GM12878 (cell line): ENCODE data around the gene DNAJB14. TPM values are rescaled to one million over a fixed set of nuclear protein-coding genes. Genes with fewer than 3 reads are reported as not detected.

ENCODE experiments used
- ATAC-seq: fragments of 200-7000 bp; cut with Tn5 transposase; 3 replicates; pipeline ENCODE4 v1.9.1; 2020; ENCODE audit warnings: mild to moderate bottlenecking, moderate library complexity
- BruUV-seq: library from RNA; stranded (reverse); fragments of 400-500 nt; replicated peaks from 2 replicates; lab custom pipeline; 2021; lab: Mats Ljungman, UMichigan
- CTCF ChIA-PET: fragments of 300-600 bp; sonication (Branson Sonifier 250); formaldehyde crosslinking; extraction: SDS; loops from one replicate; lab custom pipeline; 2021; ENCODE audit warnings: inconsistent platforms; lab: Yijun Ruan, JAX
- POLR2A ChIA-PET: fragments of 350-600 bp; formaldehyde crosslinking; extraction: SDS; loops from one replicate; lab custom pipeline; 2021; ENCODE audit warnings: inconsistent platforms; lab: Charles Lee
- RAD21 ChIA-PET: fragments of 300-600 bp; sonication (Branson Sonifier 250); formaldehyde crosslinking; loops from one replicate; lab custom pipeline; 2023; ENCODE audit warnings: antibody characterized with exemption; ENCODE audit not compliant: unreplicated experiment; lab: Charles Lee
- SMC1A ChIA-PET: fragments of 300-600 bp; sonication (Branson Sonifier 250); formaldehyde crosslinking; loops from one replicate; lab custom pipeline; 2023; ENCODE audit not compliant: unreplicated experiment, uncharacterized antibody; lab: Charles Lee
- DNase-seq: peaks from one replicate; pipeline ENCODE4 v3.0.0-alpha.2; 2011; ENCODE audit warnings: low read depth, low spot score
- FAIRE-seq: peaks from 3 replicates; lab custom pipeline; 2011; peaks lifted over from hg19 to GRCh38; lab: Jason Lieb, UNC
- H2AFZ ChIP-seq: 2 replicates; pipeline ENCODE4 v1.6.0; 2011; ENCODE audit warnings: low read depth, low read length, control low read depth; ENCODE audit not compliant: control insufficient read depth
- H3K27ac ChIP-seq: 2 replicates; pipeline ENCODE4 v1.5.1; 2011; ENCODE audit warnings: control low read depth; ENCODE audit not compliant: control insufficient read depth, insufficient read depth
- H3K27me3 ChIP-seq, 2 experiments: replicated peaks in 1 of 2; 2 replicates each; pipeline versions ENCODE4 v1.6.0 to v1.6.1; 2011; ENCODE audit warnings: low read length in 1 of 2; ENCODE audit not compliant: control insufficient read depth in 2 of 2, insufficient read depth in 2 of 2
- H3K36me3 ChIP-seq, 2 experiments: 2 replicates each; pipeline ENCODE4 v1.5.1; 2011; ENCODE audit warnings: low read length in 1 of 2; ENCODE audit not compliant: control insufficient read depth in 2 of 2, insufficient read depth in 2 of 2
- H3K4me1 ChIP-seq: 2 replicates; pipeline ENCODE4 v1.6.1; 2011; ENCODE audit warnings: mild to moderate bottlenecking, low read length, moderate library complexity, mixed read lengths; ENCODE audit not compliant: control insufficient read depth, insufficient read depth
- H3K4me2 ChIP-seq: 2 replicates; pipeline ENCODE4 v1.6.0; 2011; ENCODE audit warnings: control low read depth; ENCODE audit not compliant: control insufficient read depth, insufficient read depth
- H3K4me3 ChIP-seq: fragments of 200-600 bp; sonication (generic); 2 replicates; pipeline ENCODE4 v1.5.1; 2016
- H3K79me2 ChIP-seq: 2 replicates; pipeline ENCODE4 v1.6.0; 2011; ENCODE audit warnings: low read length; ENCODE audit not compliant: control insufficient read depth, insufficient read depth
- H3K9ac ChIP-seq: 2 replicates; pipeline ENCODE4 v1.8.0; 2011; ENCODE audit warnings: low read length, control low read depth, mixed read lengths; ENCODE audit not compliant: control insufficient read depth, insufficient read depth
- H3K9me3 ChIP-seq: replicated peaks from 3 replicates; pipeline ENCODE4 v1.5.1; 2011; ENCODE audit warnings: mild to moderate bottlenecking, low read length; ENCODE audit not compliant: control insufficient read depth, insufficient read depth
- H4K20me1 ChIP-seq: 2 replicates; pipeline ENCODE4 v1.6.0; 2011; ENCODE audit not compliant: control insufficient read depth, insufficient read depth
- E2F4 ChIP-seq: IDR thresholded peaks from 2 replicates; pipeline ENCODE4 v1.6.1; 2012; ENCODE audit warnings: low read depth, low read length, improper control_type of control experiment
- ETV6 ChIP-seq, 2 experiments: fragments of 450-650 bp in 1 of 2; IDR thresholded peaks in 1 of 2; conservative IDR thresholded peaks in 1 of 2; 2 replicates each; pipeline ENCODE4 v1.6.1; 2014; ENCODE audit warnings: antibody characterized with exemption in 1 of 2, borderline replicate concordance in 1 of 2, low read depth in 1 of 2, mild to moderate bottlenecking in 1 of 2, moderate library complexity in 1 of 2
- FOXK2 ChIP-seq: fragments of 450-650 bp; IDR thresholded peaks from 2 replicates; pipeline ENCODE4 v1.6.1; 2017; ENCODE audit warnings: mild to moderate bottlenecking, moderate library complexity
- MXI1 ChIP-seq: fragments of 150-350 bp; IDR thresholded peaks from 2 replicates; pipeline ENCODE4 v1.6.1; 2011; ENCODE audit warnings: low read depth, mild to moderate bottlenecking, inconsistent platforms, low read length, improper control_type of control experiment
- MYC ChIP-seq: IDR thresholded peaks from 2 replicates; pipeline ENCODE4 v1.6.1; 2011; ENCODE audit warnings: mild to moderate bottlenecking, low read length, moderate library complexity, inconsistent platforms; ENCODE audit not compliant: insufficient read depth, insufficient replicate concordance, insufficient read length, severe bottlenecking
- RB1 ChIP-seq: fragments of 450-650 bp; formaldehyde crosslinking; IDR thresholded peaks from 2 replicates; pipeline ENCODE4 v1.6.1; 2017; ENCODE audit warnings: mild to moderate bottlenecking, borderline replicate concordance
- RELB ChIP-seq: fragments of 450-650 bp; IDR thresholded peaks from 2 replicates; pipeline ENCODE4 v1.6.1; 2017; ENCODE audit warnings: low read depth, mild to moderate bottlenecking, moderate library complexity
- SIX5 ChIP-seq: IDR thresholded peaks from 2 replicates; pipeline ENCODE4 v1.6.1; 2011; ENCODE audit warnings: mild to moderate bottlenecking, low read depth, low read length, moderate library complexity; ENCODE audit not compliant: severe bottlenecking
- SMAD5 ChIP-seq: IDR thresholded peaks from 2 replicates; pipeline ENCODE4 v1.6.1; 2016; ENCODE audit warnings: antibody characterized with exemption, low read depth
- STAT1 ChIP-seq: fragments of 450-650 bp; conservative IDR thresholded peaks from 2 replicates; pipeline ENCODE4 v1.6.1; 2014; ENCODE audit warnings: antibody characterized with exemption, mild to moderate bottlenecking
- USF1 ChIP-seq: IDR thresholded peaks from 2 replicates; pipeline ENCODE4 v1.6.1; 2011; ENCODE audit warnings: borderline replicate concordance, low read depth, mild to moderate bottlenecking, moderate library complexity, mixed read lengths, low read length; ENCODE audit not compliant: insufficient read depth; ENCODE audit errors: extremely low read length
- USF2 ChIP-seq: IDR thresholded peaks from 2 replicates; pipeline ENCODE4 v1.6.1; 2011; ENCODE audit warnings: low read depth, low read length, improper control_type of control experiment, borderline replicate concordance
- WGBS: methylation state at CpG from one replicate; pipeline ENCODE4 v1.1.6; 2016; ENCODE audit warnings: low lambda C conversion rate; ENCODE audit not compliant: insufficient replicate concordance, insufficient coverage; ENCODE audit errors: missing lambda C conversion rate; 5-methylcytosine and 5-hydroxymethylcytosine counted together
- in situ Hi-C: fragments of 300-500 bp; cut with MboI; formaldehyde crosslinking; loops from 9 replicates; pipeline ENCODE4 v1.14.3; 2018; ENCODE audit warnings: mixed read lengths
- intact Hi-C: fragments of 100-400 bp; cut with micrococcal nuclease; formaldehyde crosslinking; loops from one replicate; pipeline ENCODE4 v1.14.2; 2022; ENCODE audit not compliant: unreplicated experiment
- polyA plus RNA-seq, 11 experiments: library from polyadenylated mRNA; depleted of rRNA in 4 of 11; unstranded in 6 of 11; stranded (reverse) in 5 of 11; fragments of >200 nt; fragmentation: Nextera tagmentation in 4 of 11; fragmentation: Illumina TruSeq in 1 of 11; extraction: Ambion mirVana in 4 of 11; extraction: Trizol in 1 of 11; gene quantifications; 1 replicate in 1 of 11; 2 replicates in 10 of 11; pipeline versions ENCODE4 v1.2.1 to v1.2.3, GENCODE V29; 2011 to 2016; ENCODE audit warnings: inconsistent platforms in 2 of 11, missing spikeins in 2 of 11, low read depth in 1 of 11
- total RNA-seq, 4 experiments: library from RNA; depleted of rRNA in 3 of 4; stranded (reverse); fragments of >200 nt in 3 of 4; fragmentation: Illumina TruSeq in 1 of 4; extraction: Trizol in 1 of 4; gene quantifications; 2 replicates each; pipeline versions ENCODE4 v1.2.1 to v1.2.3, GENCODE V29; 2013 to 2021

The DNAJB14 gene
- total and polyA plus RNA-seq, 10 of the 15 experiments (the other 5 are each of a cell fraction or from before 2014, with no cell fraction given), result 9.5 to 49.2 (median 27.8) TPM

- Histone ChIP-seq H3K4me3 (no peak overlapping the region), H4K20me1 (no peaks in the 10 kb centered on the region), H3K79me2 (no peaks in the 10 kb centered on the region), H3K9ac (no peak overlapping the region), H2AFZ (no peak overlapping the region), H3K27ac (no peak overlapping the region), H3K9me3 (no peaks in the 10 kb centered on the region), H3K36me3 (peaks cover 5 to 18% of the 10 kb centered on the region in 2 experiments), H3K4me1 (no peaks in the 10 kb centered on the region), H3K27me3 (no peaks in the 10 kb centered on the region), H3K4me2 (no peak overlapping the region)
- FAIRE-seq (no peak), DNase-seq (no peak), ATAC-seq (no peak)
- 95% methylated on average over 3 of the region's 3 CpGs for WGBS
- in situ Hi-C loops (no loop called here), intact Hi-C loops (no loop called here)
- ChIA-PET CTCF (interaction anchor here (3.0 kb wide), 1 partner anchor 68 kb away, joined by 13 read pairs; no protein-coding TSS in a partner anchor), RAD21 (interaction anchor here (0.6 kb wide), 1 partner anchor 67 kb away, joined by 3 read pairs; the partner anchor contains the start of gene DNAJB14), POLR2A (no interaction called here)
- BruUV-seq, result no TSS peak
- TF ChIP-seq MYC (no peak), ETV6 (conservative IDR thresholded peaks at IDR 0.05 in 1 of 2, IDR thresholded peaks at IDR 0.05 in 1 of 2; ENCODE audit: borderline replicate concordance in 1 of 2, low read depth in 1 of 2) (no peak), SIX5 (no peak), MXI1 (no peak), SMAD5 (no peak)
- TF ChIP-seq, all 136 proteins: peak for 0
- SMC1A ChIA-PET, result interaction anchor here (1.2 to 1.3 kb wide), 2 partner anchors 68 to 71 kb away, joined by 3 to 6 read pairs; no protein-coding TSS in a partner anchor
Measured at GRCh38 chr4:99879458-99879857, 67.0 kb downstream of the DNAJB14 start.

GRCh38 chr4:99878604-99879003 lies 67.8 kb downstream of the DNAJB14 start:
- no peak overlapping the region for H3K27ac ChIP-seq
- H2AFZ ChIP-seq, result no peak overlapping the region
- RAD21 ChIA-PET, result interaction anchor here (0.6 kb wide), 1 partner anchor 68 kb away, joined by 3 read pairs; the partner anchor contains the start of gene DNAJB14
- CTCF ChIA-PET, result interaction anchor here (3.0 kb wide), 1 partner anchor 67 kb away, joined by 13 read pairs; no protein-coding TSS in a partner anchor
- no peaks in the 10 kb centered on the region for H3K9me3 ChIP-seq
- H3K36me3 ChIP-seq, result peaks cover 5 to 18% of the 10 kb centered on the region in 2 experiments
- FAIRE-seq (no peak), DNase-seq (no peak), ATAC-seq (no peak)
- H3K27me3 ChIP-seq, result no peaks in the 10 kb centered on the region
- H3K4me3 ChIP-seq, result no peak overlapping the region
- H3K4me2 ChIP-seq, result no peak overlapping the region
- H4K20me1 ChIP-seq, result no peaks in the 10 kb centered on the region
- in situ Hi-C loops, result no loop called here
- no TSS peak for BruUV-seq
- intact Hi-C loops, result no loop called here
- POLR2A ChIA-PET, result no interaction called here
- no peaks in the 10 kb centered on the region for H3K4me1 ChIP-seq
- H3K79me2 ChIP-seq, result no peaks in the 10 kb centered on the region
- no peak overlapping the region for H3K9ac ChIP-seq
- SMC1A ChIA-PET, result no interaction called here
- no peak for TF ChIP-seq RB1
- no peak for TF ChIP-seq USF1
- TF ChIP-seq E2F4, result no peak
- TF ChIP-seq RELB, result no peak
- TF ChIP-seq USF2, result no peak
- TF ChIP-seq STAT1, result no peak
- TF ChIP-seq FOXK2, result no peak
